ENCODE results near the gene TM6SF1.

DNA sequence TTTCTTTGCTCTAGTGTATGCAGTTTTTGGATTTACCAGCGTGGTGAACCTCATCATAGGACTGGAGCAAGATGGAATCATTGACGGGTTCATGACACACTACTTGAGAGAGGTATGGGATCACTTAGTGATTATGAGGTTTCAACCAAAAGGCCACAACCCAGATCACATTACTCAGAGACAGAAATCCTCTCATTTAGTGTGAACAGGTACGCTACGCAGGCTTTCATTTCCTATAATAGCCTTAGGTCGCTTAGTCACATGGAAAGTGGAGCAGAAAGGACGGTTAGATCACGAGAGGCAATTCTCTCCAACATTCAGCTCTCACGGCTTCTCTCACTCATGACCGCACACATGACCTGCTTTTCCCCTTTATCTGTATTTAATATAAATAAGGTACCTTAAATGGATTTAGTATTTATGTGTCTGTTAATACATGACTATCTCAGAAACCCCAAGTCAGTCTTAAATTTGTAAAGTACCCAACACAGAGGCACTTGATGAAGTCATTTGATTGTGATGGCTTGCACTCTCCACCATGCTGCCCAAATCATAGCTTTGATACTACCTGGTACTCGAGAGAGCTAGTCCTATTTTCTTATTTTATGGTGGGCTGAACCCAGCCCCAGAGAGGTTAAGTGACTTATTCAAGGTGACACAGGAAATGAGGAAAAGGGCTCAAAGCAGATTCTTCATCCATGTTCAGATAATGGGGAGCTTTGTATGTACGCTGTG, 8.6 kb downstream of the TM6SF1 start:
- no peak for TF ChIP-seq POLR2A (IDR thresholded peaks at IDR 0.05)
- TF ChIP-seq, protein P1, sequence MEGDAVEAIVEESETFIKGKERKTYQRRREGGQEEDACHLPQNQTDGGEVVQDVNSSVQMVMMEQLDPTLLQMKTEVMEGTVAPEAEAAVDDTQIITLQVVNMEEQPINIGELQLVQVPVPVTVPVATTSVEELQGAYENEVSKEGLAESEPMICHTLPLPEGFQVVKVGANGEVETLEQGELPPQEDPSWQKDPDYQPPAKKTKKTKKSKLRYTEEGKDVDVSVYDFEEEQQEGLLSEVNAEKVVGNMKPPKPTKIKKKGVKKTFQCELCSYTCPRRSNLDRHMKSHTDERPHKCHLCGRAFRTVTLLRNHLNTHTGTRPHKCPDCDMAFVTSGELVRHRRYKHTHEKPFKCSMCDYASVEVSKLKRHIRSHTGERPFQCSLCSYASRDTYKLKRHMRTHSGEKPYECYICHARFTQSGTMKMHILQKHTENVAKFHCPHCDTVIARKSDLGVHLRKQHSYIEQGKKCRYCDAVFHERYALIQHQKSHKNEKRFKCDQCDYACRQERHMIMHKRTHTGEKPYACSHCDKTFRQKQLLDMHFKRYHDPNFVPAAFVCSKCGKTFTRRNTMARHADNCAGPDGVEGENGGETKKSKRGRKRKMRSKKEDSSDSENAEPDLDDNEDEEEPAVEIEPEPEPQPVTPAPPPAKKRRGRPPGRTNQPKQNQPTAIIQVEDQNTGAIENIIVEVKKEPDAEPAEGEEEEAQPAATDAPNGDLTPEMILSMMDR (IDR thresholded peaks at IDR 0.05) = no peak

Data from heart left ventricle (tissue), 13 donors.